Loucy (cell line): ENCODE measurements around the gene CEP170.

Experiments used
- CTCF ChIP-seq: fragments of 200-600 bp; sonication (generic); conservative IDR thresholded peaks from 2 replicates; pipeline ENCODE4 v1.5.1; 2014; ENCODE audit warnings: mild to moderate bottlenecking, antibody characterized with exemption, low read length
- EZH2phosphoT487 ChIP-seq: fragments of 200-600 bp; IDR thresholded peaks from 2 replicates; pipeline ENCODE4 v1.6.1; 2018; ENCODE audit warnings: antibody characterized with exemption, mild to moderate bottlenecking, moderate library complexity, borderline replicate concordance

- TF ChIP-seq CTCF, result no peak
- TF ChIP-seq EZH2phosphoT487, result no peak
Measured at GRCh38 chr1:243217349-243217748, 37.7 kb downstream of the CEP170 start.
